Dedifferentiated amniotic fluid mesenchymal stem cell (primary cell): Measurements from ENCODE around the gene MCAT.
A peak's percentile ranks its signal among the peaks of the same experiment; 100 is the strongest.
"Not testable (repeated sequence)": the region's sequence is repeated elsewhere in the genome, so short reads cannot be mapped to it uniquely, and the experiment has no call there.

Source experiments
- DNase-seq: peaks from one replicate; pipeline ENCODE4 v3.0.0-alpha.2; 2016; ENCODE audit errors: extremely low spot score

MCAT gene

GRCh38 chr22:43153899-43154298 lies 10.7 kb upstream of the MCAT start:
- no peak for DNase-seq

- DNase-seq, result peak; percentile 75
Measured at GRCh38 chr22:43152357-43153071, 9.3 kb upstream of the MCAT start.

- DNase-seq, result no peak
Measured at GRCh38 chr22:43152003-43152356, 8.8 kb upstream of the MCAT start.

- DNase-seq, result peak; percentile 45
Measured at GRCh38 chr22:43151251-43152002, 8.2 kb upstream of the MCAT start, which contains the start of gene TSPO. TSS of gene TSPO (plus strand) at chr22:43151559. CDS start at chr22:43159239, 7,680 bp downstream.

- DNase-seq, result no peak
Measured at GRCh38 chr22:43150731-43151206, 7.6 kb upstream of the MCAT start.

GRCh38 chr22:43148581-43148980 lies 5.4 kb upstream of the MCAT start:
- DNase-seq, result no peak

GRCh38 chr22:43147821-43148220 lies 4.6 kb upstream of the MCAT start:
- DNase-seq, result no peak

- not testable (repeated sequence) for DNase-seq
Measured at GRCh38 chr22:43146332-43146731, 3.1 kb upstream of the MCAT start.

GRCh38 chr22:43145371-43145770 lies 2.2 kb upstream of the MCAT start:
- not testable (repeated sequence) for DNase-seq

GRCh38 chr22:43144949-43145348 lies 1.8 kb upstream of the MCAT start:
- no peak for DNase-seq

GRCh38 chr22:43136801-43137200 lies 6.4 kb downstream of the MCAT start:
- DNase-seq, result no peak

- no peak for DNase-seq
Measured at GRCh38 chr22:43136255-43136654, 6.9 kb downstream of the MCAT start.

GRCh38 chr22:43135565-43135964 lies 7.6 kb downstream of the MCAT start:
- DNase-seq, result no peak

- no peak for DNase-seq
Measured at GRCh38 chr22:43134553-43134952, 8.6 kb downstream of the MCAT start.

- no peak for DNase-seq
Measured at GRCh38 chr22:43133401-43133800, 9.8 kb downstream of the MCAT start.

- no peak for DNase-seq
Measured at GRCh38 chr22:43131773-43132501, 11.3 kb downstream of the MCAT start.

GRCh38 chr22:43129426-43130425 lies 13.5 kb downstream of the MCAT start:
- no peak for DNase-seq

- DNase-seq, result no peak
Measured at GRCh38 chr22:43128928-43129424, 14.2 kb downstream of the MCAT start.

- no peak for DNase-seq
Measured at GRCh38 chr22:43128116-43128515, 15.1 kb downstream of the MCAT start.

GRCh38 chr22:43127166-43127908 lies 15.9 kb downstream of the MCAT start:
- DNase-seq, result no peak
